Inferior parietal cortex (tissue), 1 donor: ENCODE data around the gene CXCL11.
"Not testable (repeated sequence)": the region's sequence is repeated elsewhere in the genome, so short reads cannot be mapped to it uniquely, and the experiment has no call there.

ENCODE experiments used
- DNase-seq: peaks from one replicate; pipeline ENCODE4 v3.0.0-alpha.2; 2016; ENCODE audit errors: extremely low spot score

Gene CXCL11

DNA sequence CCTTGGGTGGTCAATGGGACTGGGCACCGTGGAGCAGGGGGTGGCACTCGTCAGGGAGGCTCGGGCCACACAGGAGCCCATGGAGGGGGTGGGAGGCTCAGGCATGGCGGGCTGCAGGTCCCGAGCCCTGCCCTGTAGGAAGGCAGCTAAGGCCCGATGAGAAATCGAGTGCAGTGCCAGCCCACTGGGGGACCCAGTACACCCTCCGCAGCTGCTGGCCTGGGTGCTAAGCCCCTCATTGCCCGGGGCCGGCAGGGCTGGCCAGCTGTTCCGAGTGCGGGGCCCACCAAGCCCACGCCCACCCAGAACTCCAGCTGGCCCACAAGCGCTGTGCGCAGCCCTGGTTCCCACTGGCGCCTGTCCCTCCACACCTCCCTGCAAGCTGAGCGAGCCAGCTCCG is 7.4 kb upstream of the CXCL11 start:
- DNase-seq = not testable (repeated sequence)

DNA sequence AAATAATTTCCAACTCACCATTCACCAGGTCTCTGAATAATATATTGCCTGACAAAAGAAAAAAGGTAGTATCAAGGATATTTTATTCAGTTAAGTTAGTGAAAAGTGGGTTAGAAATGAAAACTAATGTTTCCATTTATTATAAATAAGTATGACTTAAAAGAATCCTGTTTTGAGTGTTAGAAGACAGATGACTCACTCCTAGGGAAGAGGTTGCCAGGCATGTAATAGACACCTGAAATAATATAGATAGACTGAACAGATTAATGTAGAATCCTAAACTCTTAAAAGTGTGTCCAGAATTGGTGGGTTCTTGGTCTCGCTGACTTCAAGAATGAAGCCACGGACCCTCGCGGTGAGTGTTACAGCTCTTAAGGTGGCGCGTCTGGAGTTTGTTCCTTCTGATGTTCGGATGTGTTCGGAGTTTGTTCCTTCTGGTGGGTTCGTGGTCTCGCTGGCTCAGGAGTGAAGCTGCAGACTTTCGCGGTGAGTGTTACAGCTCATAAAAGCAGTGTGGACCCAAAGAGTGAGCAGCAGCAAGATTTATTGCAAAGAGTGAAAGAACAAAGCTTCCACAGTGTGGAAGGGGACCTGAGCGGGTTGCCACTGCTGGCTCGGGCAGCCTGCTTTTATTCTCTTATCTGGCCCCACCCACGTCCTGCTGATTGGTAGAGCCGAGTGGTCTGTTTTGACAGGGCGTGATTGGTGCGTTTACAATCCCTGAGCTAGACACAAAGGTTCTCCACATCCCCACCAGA is 6.5 kb upstream of the CXCL11 start:
- not testable (repeated sequence) for DNase-seq

DNA sequence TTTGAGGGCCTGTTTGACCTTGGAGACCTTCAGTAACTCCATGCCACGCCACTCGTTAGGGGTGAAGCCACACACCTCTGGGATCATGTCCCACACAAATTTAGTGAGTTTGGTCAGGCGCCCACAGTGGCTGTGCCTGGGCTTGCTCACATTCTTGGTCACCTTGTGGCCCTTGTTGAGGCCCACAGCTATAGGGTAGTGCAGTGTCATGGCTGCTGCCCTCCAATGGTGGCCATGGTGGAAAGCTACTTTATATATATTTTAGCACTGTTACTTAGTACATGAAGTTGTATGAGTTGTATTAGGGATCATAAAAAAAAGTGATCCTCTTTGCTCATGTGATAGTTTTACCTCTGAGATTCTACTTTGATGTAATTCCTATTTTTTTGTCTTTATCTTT is 985 bp upstream of the CXCL11 start:
- DNase-seq = no peak

DNA sequence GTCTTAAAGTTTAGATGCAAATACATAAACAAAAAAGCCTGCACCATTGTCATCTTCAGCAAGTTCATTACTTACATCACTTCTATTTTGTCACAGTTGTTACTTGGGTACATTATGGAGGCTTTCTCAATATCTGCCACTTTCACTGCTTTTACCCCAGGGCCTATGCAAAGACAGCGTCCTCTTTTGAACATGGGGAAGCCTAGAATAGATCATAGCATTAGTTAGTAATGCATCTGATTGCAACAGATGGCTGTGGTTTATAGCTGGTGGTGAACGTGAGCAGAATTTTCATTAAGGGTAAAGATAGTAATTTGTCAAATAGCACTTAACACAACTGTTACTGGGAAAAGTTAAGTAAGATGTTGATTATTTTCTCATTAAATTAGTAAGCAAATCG is 729 bp downstream of the CXCL11 start:
- no peak for DNase-seq

DNA sequence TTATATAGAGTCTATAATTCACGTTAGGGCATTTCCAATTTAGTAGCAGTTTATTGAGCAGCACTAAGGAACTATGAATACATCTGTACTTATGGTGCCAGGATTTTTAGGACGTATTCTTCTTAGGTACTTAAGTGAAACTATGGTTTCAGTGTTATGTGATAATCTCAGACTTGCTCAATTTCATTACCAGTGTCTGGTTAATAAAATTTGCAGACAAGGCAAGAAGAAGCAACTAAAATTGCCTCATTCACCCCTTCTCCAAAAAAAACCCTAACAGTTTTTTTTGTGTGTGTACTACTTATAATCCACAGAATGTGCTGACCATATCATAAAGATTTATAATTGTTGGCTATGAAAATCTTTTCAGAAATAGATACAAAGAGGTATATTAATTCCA is 6.6 kb downstream of the CXCL11 start:
- DNase-seq = no peak

DNA sequence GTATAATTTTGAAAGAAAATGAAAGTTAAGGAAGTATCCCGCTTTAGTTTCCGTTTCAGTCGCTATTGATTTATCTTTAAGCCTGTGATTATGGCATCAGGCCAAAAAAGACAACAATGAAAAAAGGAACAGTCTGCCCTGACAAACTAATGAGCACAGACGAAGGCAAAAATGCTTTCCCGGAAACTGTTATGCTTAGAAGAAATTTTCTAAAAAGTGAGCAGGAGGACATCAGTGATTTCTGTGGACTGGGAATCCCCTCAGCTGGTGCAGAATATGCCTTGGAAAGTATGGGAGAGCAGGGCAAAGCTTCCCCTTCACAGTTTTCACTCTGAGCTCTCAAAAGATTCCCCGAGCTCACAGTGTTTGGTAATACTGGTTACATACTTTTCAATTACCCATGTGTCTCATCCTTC is 7.5 kb downstream of the CXCL11 start:
- peak; percentile 26 for DNase-seq

DNA sequence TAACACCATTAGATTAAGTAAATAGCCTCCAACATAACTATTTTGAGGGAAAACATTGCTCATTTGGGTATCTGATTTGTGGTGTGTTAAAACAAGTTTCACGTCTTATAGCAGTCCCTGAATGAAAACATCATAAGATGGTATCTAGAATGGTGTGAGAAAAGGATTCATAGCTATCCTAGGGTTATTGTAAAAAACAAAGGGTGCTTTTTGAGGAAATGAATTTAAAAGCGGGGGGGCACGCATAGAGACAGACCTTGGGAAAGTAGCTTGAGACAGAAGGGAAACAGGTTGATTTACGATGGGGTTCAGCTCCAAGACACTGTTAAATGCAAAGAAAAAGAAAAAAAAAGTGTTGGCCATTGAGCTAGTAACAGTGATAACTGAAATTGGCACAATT is 11.8 kb downstream of the CXCL11 start:
- no peak for DNase-seq

DNA sequence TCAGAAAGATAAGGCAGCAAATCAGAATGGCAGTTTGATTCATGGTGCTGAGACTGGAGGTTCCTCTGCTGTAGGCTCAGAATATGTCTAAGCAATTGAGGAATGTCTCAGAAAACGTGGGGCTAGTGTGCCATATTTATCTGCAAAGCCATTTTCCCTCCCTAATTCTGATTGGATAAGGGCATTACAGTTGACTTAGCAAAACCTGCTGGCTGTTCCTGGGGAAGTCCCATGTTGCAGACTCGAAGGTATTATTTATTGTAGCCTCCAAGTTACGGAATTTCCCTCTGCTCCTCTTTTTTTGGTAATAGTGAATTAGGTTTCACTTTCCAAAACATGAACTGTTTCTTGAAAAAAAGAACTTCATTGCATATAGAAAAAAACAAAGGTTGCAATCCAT is 12.5 kb downstream of the CXCL11 start, which contains the start of gene CXCL10:
Gene CXCL10 (minus strand): TSS at position 109 of the 400 bp plus-strand sequence. CDS start 66 bp downstream, at position 43.
- no peak for DNase-seq

DNA sequence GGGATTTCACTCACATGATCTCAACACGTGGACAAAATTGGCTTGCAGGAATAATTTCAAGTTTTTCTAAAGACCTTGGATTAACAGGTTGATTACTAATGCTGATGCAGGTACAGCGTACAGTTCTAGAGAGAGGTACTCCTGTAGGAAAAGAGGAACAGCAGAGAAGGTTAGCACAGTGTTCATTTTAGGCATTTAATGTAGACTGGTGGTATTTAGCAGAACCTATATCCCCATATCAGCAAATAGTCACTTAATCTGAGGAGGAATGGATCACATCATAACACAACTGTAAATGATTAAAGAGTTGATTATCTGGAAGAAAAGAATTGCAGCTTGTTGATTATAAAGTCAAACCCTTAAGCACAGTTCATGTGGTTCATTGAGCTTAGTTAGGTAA is 13.2 kb downstream of the CXCL11 start:
- DNase-seq = no peak

DNA sequence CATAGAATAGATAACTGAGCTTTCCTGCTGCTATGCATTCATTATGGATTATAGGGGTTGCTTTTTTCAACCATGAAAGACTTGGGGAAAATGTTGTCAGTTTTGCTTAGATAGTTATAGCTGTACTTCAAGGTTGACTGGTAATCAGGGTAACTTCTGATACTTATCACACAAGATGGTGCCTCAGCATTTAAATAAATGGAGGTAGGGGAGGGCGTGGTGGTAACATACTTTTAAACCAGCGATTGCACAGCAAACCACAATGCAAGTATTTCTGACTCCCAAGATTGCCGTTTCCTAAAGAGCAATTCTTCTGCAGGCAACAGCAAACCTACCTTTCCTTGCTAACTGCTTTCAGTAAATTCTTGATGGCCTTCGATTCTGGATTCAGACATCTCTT is 13.8 kb downstream of the CXCL11 start:
- DNase-seq = no peak

DNA sequence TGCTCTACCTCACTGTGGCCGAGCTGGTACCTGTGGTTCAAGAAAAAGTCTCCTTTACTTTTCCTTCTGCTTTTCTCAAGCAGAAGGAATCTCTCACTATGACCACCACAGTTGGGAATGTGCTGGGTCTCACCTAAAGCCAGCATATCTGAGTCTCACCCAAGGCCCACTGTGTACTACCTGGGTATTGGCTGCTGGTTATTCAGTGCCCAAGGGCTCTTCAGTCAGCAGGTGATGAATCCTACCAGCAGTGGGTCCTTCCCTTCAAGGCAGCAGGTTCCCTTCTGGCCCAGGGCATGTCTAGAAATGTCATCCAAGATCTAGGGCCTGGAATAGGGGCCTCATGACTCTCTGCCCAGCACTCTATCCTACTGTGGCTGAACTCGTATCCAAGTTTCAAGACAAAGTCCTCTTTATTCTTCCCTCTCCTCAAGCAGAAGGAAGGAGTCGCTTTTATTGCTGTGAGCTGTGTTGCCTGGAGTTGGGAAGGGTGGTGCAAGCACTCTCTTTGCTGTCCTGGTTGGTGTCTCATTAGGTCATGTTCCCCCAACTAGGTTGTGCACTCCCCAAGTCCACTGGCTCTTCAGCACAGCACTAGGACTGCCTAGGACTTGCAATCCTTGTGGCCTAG is 18.7 kb downstream of the CXCL11 start:
- no peak for DNase-seq

DNA sequence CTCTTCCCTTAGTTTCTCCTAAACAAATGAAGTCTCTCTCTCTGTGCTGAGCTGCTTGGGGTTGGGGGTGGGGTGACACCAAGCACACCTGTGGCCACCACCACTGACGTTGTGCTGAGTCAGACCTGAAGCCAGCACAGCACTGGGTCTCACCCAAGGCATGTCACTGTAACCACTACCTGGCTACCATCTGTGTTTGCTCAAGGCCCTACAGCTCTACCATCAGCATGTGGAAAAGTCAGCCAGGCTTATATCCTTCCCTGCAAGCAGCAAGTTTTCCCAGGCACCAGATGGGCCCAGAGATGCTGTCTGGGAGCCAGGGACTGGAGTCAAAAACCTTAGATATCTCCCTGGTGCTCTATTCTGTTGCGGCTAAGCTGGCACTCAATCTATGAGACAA is 19.5 kb downstream of the CXCL11 start:
- DNase-seq = no peak

DNA sequence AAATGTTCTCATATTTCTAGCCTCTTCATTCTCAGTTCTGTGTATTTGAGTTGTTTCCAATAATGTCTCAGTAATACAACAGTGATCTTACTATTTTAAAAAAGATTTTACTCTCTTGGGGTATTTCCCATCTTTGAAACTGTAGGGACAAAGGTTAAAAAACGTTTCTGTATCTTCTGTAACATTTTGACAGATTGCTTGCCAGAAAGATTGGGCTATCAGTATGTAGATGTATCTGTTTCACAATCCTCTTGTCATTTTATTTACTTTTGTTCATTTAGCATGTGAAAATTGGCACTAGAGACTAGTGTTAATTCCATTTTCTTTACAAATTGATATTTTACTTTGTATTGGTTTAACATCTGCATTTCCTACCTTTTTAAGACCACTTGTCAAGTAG is 22.3 kb downstream of the CXCL11 start:
- no peak for DNase-seq

DNA sequence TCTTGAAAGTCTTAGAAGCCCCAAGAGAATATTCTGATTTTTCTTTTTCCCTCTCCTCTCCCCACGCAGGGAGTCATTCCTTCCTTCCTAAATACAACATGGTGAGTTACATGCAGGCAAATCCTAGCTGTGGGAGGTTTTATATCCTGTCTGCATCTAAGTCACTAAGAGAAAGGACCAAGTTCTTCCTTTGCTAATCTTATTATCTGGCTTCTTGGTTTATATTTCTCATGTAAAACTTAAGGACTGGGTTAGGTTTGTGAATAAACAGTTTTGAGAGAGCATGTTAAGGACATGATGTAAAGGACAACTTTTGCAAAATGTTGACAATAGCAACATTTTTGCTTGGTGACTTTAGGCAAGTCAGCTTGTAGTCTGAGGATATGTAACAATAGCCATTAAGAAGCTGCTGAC is 23.5 kb downstream of the CXCL11 start:
- no peak for DNase-seq

DNA sequence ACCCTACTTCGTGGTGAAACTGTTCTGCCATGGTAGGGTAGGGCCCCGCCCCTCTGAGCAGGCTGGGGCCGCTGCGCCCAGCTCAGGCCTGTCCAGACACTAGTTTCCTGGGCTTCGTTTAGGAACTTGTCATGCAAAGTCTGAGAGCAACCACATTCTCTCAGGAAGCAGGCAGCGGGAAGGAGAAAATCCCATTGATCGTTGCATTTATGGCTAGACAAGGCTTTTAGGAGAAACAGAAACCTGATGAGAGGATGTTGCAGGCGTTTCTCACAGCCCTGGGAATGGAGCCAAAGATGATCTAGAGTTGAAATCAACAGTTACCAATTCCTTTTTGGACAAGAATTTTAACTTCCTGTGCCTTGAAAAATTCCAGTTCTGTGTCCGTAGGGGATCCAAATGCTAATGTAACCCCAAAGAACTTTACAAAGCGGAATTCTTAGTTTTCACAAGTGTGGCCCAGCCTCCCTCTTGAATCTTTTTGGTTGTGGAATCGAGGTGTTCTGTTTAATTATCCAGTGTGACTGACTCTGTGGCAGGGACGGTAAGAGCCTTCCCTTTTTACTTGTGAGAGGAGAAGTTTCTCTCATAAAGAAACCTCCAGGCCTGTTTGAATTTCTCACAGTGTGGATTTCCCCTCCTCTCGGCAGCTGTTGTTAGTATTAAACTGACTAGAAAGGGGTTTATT is 24.0 kb downstream of the CXCL11 start:
- DNase-seq = peak; percentile 43

DNA sequence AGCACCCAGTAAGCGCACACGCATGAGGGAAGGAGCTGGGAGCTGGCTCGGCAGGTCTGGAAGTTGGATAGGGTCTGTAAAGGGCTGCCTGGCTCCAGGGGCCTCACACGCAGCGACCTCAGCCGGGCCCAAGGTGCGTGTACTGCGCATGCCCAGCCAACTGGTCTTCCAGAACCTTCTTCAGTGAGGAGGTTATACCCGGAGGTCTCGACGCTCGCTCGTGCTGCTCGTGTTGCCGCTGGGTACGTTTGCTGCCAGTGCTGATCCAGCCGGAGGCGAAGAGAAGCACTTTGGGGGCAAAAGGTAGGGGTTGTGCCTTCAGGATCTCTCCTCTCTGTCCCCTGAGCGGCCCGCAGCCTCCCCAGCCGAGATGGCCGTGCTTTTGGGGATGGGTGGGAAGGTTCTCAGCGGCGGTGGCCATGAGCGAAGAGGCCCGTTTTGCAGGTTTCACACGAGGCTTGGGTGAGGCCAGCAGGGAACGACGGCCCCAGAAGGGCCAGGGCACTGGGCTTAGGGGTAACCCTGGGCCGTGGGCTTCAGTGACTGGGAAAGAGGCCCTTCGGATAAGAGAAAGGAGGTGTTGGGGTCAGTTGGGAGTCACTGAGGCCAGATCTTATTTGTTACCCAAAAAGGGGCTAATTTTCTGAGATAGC is 24.7 kb downstream of the CXCL11 start:
- no peak for DNase-seq

DNA sequence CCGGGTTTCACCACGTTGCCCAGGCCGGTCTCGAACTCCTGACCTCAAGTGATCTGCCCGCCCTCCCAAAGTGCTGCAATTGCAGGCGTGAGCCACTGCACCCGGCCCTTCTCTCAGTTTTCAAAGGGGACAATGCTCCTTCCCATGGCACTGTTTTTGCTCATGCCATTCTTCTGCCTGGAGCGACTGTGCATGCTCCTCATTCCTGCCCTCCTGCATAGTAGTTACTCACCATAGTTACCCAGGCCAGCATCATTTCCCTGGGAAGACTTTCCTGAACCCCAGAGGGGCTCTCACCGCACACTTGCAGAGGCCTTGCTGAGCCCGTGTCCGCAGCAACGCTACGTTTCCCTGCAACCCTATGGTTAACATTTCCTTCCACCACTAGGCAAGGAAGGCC is 25.3 kb downstream of the CXCL11 start:
- no peak for DNase-seq

DNA sequence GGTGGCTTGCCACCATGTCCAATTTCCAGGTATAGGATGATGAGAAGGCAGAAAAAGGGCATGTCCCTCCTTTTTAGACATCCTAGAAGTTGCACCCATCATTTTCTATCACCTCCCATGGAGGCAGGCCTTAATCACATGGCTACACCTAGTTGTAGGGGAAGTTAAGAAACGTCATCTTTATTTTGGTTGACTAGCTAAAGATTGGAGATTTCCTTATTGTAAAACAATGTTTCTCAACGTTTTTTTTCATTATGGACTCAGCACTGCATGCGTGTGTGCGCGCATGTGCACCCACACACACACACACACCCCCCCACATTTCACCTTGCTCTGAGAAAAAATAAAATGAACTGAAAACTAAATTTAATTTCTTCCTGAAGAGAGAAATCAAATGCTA is 26.6 kb downstream of the CXCL11 start:
- DNase-seq = no peak

DNA sequence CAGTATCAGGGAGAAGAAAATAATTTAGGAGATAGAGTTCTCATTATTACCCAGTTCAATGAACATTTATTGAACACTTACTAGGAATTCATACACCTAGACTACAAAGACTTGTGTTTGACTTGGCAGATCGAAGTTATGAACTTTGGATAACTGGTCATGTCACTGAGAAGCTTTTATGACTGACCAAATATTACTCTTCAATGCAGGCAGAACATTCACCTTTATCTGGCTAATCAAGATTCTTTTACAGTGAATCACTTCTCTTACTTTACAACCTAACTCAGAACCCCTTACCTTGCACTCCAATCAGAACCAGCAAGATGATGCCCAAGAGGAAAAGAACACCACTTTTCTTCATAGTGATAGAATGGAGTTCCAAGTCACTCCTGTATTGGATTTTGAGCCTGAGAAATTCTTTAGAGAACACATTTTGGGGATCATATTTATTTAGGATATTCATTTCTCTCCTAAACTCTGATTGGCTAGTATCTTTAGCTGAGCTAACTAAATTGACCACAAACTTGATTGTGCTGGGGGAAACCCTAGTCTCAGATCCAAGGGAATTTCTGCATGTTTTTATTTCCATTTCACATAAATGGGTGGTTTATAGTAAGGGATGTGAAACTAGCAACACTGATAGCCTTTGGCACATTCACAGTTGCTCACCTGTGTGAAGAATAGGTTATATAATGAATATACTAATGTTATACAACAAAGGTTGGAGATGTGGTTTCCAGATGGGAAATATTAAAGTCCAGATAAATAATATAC is 28.6 kb downstream of the CXCL11 start, which contains the start of gene CXCL9:
Gene CXCL9 (minus strand): TSS at position 421 of the 774 bp plus-strand sequence. CDS start 60 bp downstream, at position 361.
- DNase-seq = no peak

DNA sequence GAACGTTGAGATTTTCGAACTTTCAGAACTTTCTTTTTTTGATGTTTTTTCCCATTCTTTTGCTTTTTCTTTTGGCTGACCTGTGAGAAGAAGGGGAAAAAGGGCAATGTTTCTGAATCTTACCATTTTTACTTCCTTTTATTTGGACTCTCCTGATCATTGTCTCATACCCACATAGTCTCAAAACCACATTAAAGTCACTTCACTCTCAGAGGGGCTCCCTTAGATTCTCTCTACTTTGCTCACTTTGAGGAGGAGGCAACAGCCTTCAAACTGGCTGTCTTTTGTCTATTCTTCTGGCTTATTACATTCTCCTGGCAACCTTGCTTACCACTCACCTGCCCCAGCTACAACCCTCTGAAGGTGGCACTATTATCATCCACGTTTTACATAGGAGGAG is 32.2 kb downstream of the CXCL11 start:
- DNase-seq = no peak

DNA sequence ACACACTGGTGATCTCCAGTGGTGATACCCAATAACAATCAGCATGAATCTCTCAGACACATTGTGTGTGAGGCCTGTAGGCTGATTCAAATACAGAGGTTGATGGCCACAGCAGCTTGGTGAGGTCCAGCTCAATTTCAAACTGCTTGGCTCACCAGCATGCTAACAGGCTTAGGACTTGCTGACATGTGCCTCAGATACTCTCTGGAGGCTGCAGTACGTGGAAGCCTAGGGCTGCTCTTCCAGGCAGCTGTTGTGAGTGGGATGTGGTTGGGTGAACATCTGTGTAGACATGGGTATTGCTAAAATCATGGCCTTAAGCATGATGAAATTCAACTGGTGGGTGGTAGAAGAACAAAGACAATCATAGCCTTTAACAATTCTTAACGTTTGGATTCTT is 32.8 kb downstream of the CXCL11 start:
- no peak for DNase-seq
